DLD1 (cell line): ENCODE data around the gene MAD2L1.

Source experiments
- in situ Hi-C: cut with HindIII; loops from 2 replicates; pipeline ENCODE4 v1.10.0; 2017; ENCODE audit warnings: low sequenced_read_pairs

Gene MAD2L1

DNA sequence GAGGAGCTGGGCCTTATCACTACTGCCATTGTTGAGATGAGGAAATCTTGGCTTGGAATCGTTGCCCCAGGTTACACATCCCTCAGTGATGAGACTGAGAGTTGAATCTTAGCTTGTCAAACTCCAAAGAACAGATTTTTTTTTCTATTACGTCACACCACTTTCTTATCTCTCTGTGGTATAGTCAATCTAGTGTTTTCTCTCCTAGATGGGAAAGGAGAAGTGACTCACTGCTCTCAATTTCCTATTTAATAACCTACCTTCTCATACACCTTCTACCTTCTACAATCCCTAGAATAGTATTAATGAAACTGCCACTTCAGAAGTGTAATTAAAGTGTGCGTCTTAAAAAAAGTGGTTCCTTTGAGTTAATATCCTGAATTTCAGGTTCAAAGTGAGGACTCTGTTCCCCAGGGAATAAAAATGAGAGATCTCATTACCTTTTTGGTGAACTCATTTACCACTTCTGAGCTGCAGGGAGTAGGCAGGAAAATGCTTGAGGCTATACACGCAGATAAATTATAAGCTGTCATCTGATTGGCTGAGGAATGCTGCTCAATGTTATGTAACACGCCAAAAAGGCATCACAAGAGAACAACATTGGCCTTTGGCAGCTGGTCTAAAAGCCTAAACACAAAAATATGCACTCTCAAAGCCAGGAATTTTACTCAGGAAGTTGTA lies 59.3 kb downstream of the MAD2L1 start:
- in situ Hi-C loops = no loop called here
